Measurements from ENCODE around the gene PLXDC1.

Gene PLXDC1

DNA sequence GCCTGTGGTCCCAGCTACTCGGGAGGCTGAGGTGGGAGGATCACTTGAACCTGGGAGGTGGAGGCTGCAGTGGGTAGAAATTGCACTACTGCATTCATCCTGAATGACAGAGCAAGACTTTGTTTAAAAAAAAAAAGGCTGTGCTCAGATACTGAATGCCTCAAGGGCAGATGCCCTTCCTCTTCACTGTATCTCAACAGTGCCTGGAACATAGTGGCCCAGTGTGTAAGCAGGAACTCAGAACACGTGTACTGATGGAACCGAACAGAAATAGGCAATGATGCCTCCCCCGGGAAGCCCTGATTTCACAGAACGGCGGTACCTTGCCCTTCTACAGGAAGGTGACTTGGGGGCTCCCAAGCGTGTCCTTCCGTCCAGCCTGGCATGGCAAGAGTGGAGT is 46.8 kb downstream of the PLXDC1 start:
- DNase-seq (ENCODE audit: low read depth, low spot score): no peak
- no peaks in the 10 kb centered on the region for H3K36me3 ChIP-seq (ENCODE audit: insufficient read depth, insufficient read length, low read length)
- H3K9me3 ChIP-seq (ENCODE audit: insufficient read depth, low read length): no peaks in the 10 kb centered on the region
- peaks cover 12% of the 10 kb centered on the region for H3K4me1 ChIP-seq (ENCODE audit: insufficient read depth, insufficient read length)
- H3K4me3 ChIP-seq (ENCODE audit: insufficient read length, low read depth): no peak overlapping the region
- no peak overlapping the region for H3K9ac ChIP-seq (ENCODE audit: insufficient read length, low read depth)
- H3K27me3 ChIP-seq (ENCODE audit: insufficient read depth, insufficient read length): no peaks in the 10 kb centered on the region
- TF ChIP-seq ZNF274 (IDR thresholded peaks at IDR 0.05; ENCODE audit: low read depth, low read length) (no peak), SUZ12 (IDR thresholded peaks at IDR 0.05; ENCODE audit: extremely low read depth, insufficient read depth, insufficient read length) (no peak), YY1 (IDR thresholded peaks at IDR 0.05; ENCODE audit: insufficient read depth, insufficient read length) (no peak)

- no peaks in the 10 kb centered on the region for H3K9me3 ChIP-seq (ENCODE audit: insufficient read depth, low read length)
- H3K27me3 ChIP-seq (ENCODE audit: insufficient read depth, insufficient read length): no peaks in the 10 kb centered on the region
- H3K9ac ChIP-seq (ENCODE audit: insufficient read length, low read depth): no peak overlapping the region
- H3K4me1 ChIP-seq (ENCODE audit: insufficient read depth, insufficient read length): peaks cover 12% of the 10 kb centered on the region
- DNase-seq (ENCODE audit: low read depth, low spot score): no peak
- no peaks in the 10 kb centered on the region for H3K36me3 ChIP-seq (ENCODE audit: insufficient read depth, insufficient read length, low read length)
- no peak overlapping the region for H3K4me3 ChIP-seq (ENCODE audit: insufficient read length, low read depth)
- TF ChIP-seq YY1 (IDR thresholded peaks at IDR 0.05; ENCODE audit: insufficient read depth, insufficient read length) (no peak), SUZ12 (IDR thresholded peaks at IDR 0.05; ENCODE audit: extremely low read depth, insufficient read depth, insufficient read length) (no peak)
These were observed 47.4 kb downstream of the PLXDC1 start for GRCh38 chr17:39104046-39104445.

- TF ChIP-seq ZNF274 (IDR thresholded peaks at IDR 0.05; ENCODE audit: low read depth, low read length) (no peak), YY1 (IDR thresholded peaks at IDR 0.05; ENCODE audit: insufficient read depth, insufficient read length) (no peak), SUZ12 (IDR thresholded peaks at IDR 0.05; ENCODE audit: extremely low read depth, insufficient read depth, insufficient read length) (no peak)
- Histone ChIP-seq H3K9me3 (ENCODE audit: insufficient read depth, low read length) (no peaks in the 10 kb centered on the region), H3K4me3 (ENCODE audit: insufficient read length, low read depth) (no peak overlapping the region), H3K36me3 (ENCODE audit: insufficient read depth, insufficient read length, low read length) (no peaks in the 10 kb centered on the region), H3K9ac (ENCODE audit: insufficient read length, low read depth) (no peak overlapping the region), H3K27me3 (ENCODE audit: insufficient read depth, insufficient read length) (no peaks in the 10 kb centered on the region), H3K4me1 (ENCODE audit: insufficient read depth, insufficient read length) (peaks cover 13% of the 10 kb centered on the region)
- DNase-seq (ENCODE audit: low read depth, low spot score): no peak
These were observed 50.3 kb downstream of the PLXDC1 start for GRCh38 chr17:39101091-39101490.

DNA sequence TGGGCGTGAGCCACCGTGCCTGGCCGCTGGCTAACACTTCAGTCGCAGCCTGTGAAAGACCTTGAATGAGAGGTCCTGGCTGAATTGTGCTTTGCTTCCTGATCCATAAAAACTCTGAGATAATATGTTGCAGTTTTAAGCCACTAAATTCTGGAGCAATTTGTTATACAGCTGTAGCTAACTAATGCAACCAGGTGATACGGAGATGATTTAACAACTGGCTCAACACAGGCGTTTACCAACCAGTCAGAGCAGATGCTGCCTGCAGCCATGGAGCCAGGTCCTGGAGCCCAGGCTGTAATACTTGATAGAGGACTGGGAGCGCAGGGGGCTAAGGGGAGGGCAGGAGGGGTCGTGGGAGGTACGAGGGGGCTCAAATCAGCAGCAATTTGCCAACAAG is 50.9 kb downstream of the PLXDC1 start:
- H3K9ac ChIP-seq (ENCODE audit: insufficient read length, low read depth): no peak overlapping the region
- peaks cover 13% of the 10 kb centered on the region for H3K4me1 ChIP-seq (ENCODE audit: insufficient read depth, insufficient read length)

GRCh38 chr17:39099663-39100286 is 51.7 kb downstream of the PLXDC1 start:
- no peak for DNase-seq (ENCODE audit: low read depth, low spot score)
- H3K4me3 ChIP-seq (ENCODE audit: insufficient read length, low read depth): no peak overlapping the region
- H3K9ac ChIP-seq (ENCODE audit: insufficient read length, low read depth): no peak overlapping the region

More for the DNA sequence above, 50.9 kb downstream of the PLXDC1 start:
- Histone ChIP-seq H3K9me3 (ENCODE audit: insufficient read depth, low read length) (no peaks in the 10 kb centered on the region), H3K27me3 (ENCODE audit: insufficient read depth, insufficient read length) (no peaks in the 10 kb centered on the region), H3K36me3 (ENCODE audit: insufficient read depth, insufficient read length, low read length) (no peaks in the 10 kb centered on the region), H3K4me3 (ENCODE audit: insufficient read length, low read depth) (no peak overlapping the region)
- TF ChIP-seq ZNF274 (IDR thresholded peaks at IDR 0.05; ENCODE audit: low read depth, low read length) (no peak), YY1 (IDR thresholded peaks at IDR 0.05; ENCODE audit: insufficient read depth, insufficient read length) (no peak), SUZ12 (IDR thresholded peaks at IDR 0.05; ENCODE audit: extremely low read depth, insufficient read depth, insufficient read length) (no peak)
- no peak for DNase-seq (ENCODE audit: low read depth, low spot score)

GRCh38 chr17:39098588-39098987 is 52.8 kb downstream of the PLXDC1 start:
- H3K9ac ChIP-seq (ENCODE audit: insufficient read length, low read depth): peak overlapping the region; percentile 59
- no peak overlapping the region for H3K4me3 ChIP-seq (ENCODE audit: insufficient read length, low read depth)
- DNase-seq (ENCODE audit: low read depth, low spot score): no peak
- no peaks in the 10 kb centered on the region for H3K27me3 ChIP-seq (ENCODE audit: insufficient read depth, insufficient read length)
- TF ChIP-seq YY1 (IDR thresholded peaks at IDR 0.05; ENCODE audit: insufficient read depth, insufficient read length) (no peak), SUZ12 (IDR thresholded peaks at IDR 0.05; ENCODE audit: extremely low read depth, insufficient read depth, insufficient read length) (no peak), ZNF274 (IDR thresholded peaks at IDR 0.05; ENCODE audit: low read depth, low read length) (no peak)
- H3K4me1 ChIP-seq (ENCODE audit: insufficient read depth, insufficient read length): peaks cover 6% of the 10 kb centered on the region
- H3K36me3 ChIP-seq (ENCODE audit: insufficient read depth, insufficient read length, low read length): no peaks in the 10 kb centered on the region
- no peaks in the 10 kb centered on the region for H3K9me3 ChIP-seq (ENCODE audit: insufficient read depth, low read length)

More at GRCh38 chr17:39099663-39100286, 51.7 kb downstream of the PLXDC1 start:
- no peaks in the 10 kb centered on the region for H3K36me3 ChIP-seq (ENCODE audit: insufficient read depth, insufficient read length, low read length)
- peaks cover 9% of the 10 kb centered on the region for H3K4me1 ChIP-seq (ENCODE audit: insufficient read depth, insufficient read length)
- no peaks in the 10 kb centered on the region for H3K27me3 ChIP-seq (ENCODE audit: insufficient read depth, insufficient read length)
- TF ChIP-seq SUZ12 (IDR thresholded peaks at IDR 0.05; ENCODE audit: extremely low read depth, insufficient read depth, insufficient read length): no peak
- TF ChIP-seq ZNF274 (IDR thresholded peaks at IDR 0.05; ENCODE audit: low read depth, low read length): no peak
- TF ChIP-seq YY1 (IDR thresholded peaks at IDR 0.05; ENCODE audit: insufficient read depth, insufficient read length): no peak
- H3K9me3 ChIP-seq (ENCODE audit: insufficient read depth, low read length): no peaks in the 10 kb centered on the region

DNA sequence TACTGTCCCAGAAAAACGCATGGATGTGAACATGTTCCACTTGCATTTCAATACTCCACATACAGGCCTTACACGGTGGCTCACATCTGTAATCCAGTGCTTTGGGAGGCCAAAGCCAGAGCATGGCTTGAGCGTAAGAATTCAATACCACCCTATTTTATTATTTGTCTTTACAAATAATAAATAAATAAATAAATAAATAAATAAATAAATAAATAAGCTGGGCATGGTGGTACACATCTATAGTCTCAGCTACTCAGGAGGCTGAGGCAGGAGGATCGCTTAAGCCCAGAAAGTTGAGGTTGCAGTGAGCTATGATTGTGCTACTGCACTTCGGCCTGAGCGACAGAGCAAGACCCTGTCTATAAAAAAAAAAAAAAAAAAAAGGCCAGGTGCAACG is 53.9 kb downstream of the PLXDC1 start:
- TF ChIP-seq SUZ12 (IDR thresholded peaks at IDR 0.05; ENCODE audit: extremely low read depth, insufficient read depth, insufficient read length) (no peak), ZNF274 (IDR thresholded peaks at IDR 0.05; ENCODE audit: low read depth, low read length) (no peak), YY1 (IDR thresholded peaks at IDR 0.05; ENCODE audit: insufficient read depth, insufficient read length) (no peak)
- H3K27me3 ChIP-seq (ENCODE audit: insufficient read depth, insufficient read length): no peaks in the 10 kb centered on the region
- H3K36me3 ChIP-seq (ENCODE audit: insufficient read depth, insufficient read length, low read length): no peaks in the 10 kb centered on the region
- no peak overlapping the region for H3K9ac ChIP-seq (ENCODE audit: insufficient read length, low read depth)
- no peaks in the 10 kb centered on the region for H3K9me3 ChIP-seq (ENCODE audit: insufficient read depth, low read length)
- DNase-seq (ENCODE audit: low read depth, low spot score): no peak
- peaks cover 6% of the 10 kb centered on the region for H3K4me1 ChIP-seq (ENCODE audit: insufficient read depth, insufficient read length)
- no peak overlapping the region for H3K4me3 ChIP-seq (ENCODE audit: insufficient read length, low read depth)

Measured in NT2/D1 (cell line).